HUDEP-2 (cell line): ENCODE data around the gene MVB12B.

Source experiments
- DNase-seq, 76 experiments: peaks; one replicate each; lab custom pipeline; 2025; ENCODE audit not compliant: unreplicated experiment in 76 of 76; lab: John Stamatoyannopoulos, UW

MVB12B gene

GRCh38 chr9:126443144-126443543 is 116.5 kb downstream of the MVB12B start:
- DNase-seq: no peak

DNA sequence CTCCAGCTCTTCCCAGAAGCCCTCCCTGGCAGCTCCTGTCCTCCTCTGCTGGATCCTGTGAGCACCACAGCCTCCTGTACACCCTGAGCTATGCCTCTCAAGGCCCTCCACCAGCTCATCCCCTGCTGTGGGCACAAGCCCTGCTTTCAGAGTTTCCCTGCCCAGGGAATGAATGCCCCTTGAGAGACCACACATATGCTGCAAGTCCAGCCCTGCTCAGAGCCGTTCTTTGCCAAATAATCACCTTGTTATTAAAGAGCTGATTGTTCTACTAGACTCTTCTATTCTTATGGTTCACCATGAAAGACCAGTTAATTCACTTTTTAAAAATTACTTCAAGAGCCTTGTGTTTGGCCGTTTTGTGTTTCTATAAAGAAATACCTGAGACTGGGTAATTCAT is 121.5 kb downstream of the MVB12B start:
- no peak for DNase-seq

- no peak for DNase-seq
Measured at GRCh38 chr9:126448865-126449577, 122.4 kb downstream of the MVB12B start.

GRCh38 chr9:126449725-126450667 is 123.4 kb downstream of the MVB12B start:
- DNase-seq: no peak

GRCh38 chr9:126450668-126451205 is 124.1 kb downstream of the MVB12B start:
- no peak for DNase-seq

DNA sequence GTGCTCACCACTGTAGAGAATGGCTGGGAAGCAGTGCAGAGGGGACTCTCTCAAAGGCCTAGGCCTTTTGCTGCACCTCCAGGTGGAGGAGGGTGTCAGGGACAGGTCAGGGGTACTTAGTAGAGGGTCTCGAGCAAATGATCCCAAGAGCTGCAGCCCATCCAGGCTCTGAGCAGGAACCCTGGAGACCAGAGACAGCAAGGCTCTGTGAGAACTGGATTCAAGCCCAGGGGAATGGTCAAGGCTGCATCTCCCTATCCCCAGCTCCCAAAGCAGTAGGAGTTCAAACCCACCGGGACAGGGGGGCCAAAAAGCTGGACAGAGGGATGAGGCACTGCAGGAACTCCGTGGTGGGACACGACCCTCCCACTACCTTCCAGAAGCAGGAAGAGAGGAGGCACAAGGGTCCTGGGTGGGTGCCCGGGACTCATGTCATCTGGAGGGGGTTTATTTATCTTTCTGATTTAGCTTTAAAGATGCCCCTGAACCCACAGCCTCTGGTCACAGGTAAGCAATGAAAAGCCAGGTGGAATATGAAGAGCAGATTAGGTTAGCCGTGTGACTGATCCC is 124.8 kb downstream of the MVB12B start:
- DNase-seq: no peak

- DNase-seq: no peak
Measured at GRCh38 chr9:126452106-126452505, 125.5 kb downstream of the MVB12B start.

- DNase-seq: no peak
Measured at GRCh38 chr9:126453156-126453963, 126.7 kb downstream of the MVB12B start.

GRCh38 chr9:126454215-126454614 is 127.6 kb downstream of the MVB12B start:
- no peak for DNase-seq

DNA sequence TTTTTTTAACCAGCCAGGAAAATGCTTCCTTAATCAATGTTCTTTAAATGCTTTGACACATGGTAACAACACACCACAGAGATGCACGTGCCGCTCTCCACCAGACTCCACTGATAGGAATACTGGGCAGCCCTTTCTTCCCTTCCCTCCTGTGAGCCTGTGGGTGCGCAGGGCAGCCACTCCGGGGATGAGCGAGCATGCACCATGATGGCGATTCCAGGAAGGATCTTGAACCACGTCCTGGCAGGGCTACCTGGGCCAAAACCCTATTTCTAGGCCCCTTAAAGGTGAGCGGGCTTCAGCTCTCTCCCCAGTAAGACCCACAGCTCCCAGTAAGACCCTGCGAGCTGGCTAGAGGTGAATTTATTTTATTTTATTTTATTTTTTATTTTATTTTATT is 128.2 kb downstream of the MVB12B start:
- no peak for DNase-seq

DNA sequence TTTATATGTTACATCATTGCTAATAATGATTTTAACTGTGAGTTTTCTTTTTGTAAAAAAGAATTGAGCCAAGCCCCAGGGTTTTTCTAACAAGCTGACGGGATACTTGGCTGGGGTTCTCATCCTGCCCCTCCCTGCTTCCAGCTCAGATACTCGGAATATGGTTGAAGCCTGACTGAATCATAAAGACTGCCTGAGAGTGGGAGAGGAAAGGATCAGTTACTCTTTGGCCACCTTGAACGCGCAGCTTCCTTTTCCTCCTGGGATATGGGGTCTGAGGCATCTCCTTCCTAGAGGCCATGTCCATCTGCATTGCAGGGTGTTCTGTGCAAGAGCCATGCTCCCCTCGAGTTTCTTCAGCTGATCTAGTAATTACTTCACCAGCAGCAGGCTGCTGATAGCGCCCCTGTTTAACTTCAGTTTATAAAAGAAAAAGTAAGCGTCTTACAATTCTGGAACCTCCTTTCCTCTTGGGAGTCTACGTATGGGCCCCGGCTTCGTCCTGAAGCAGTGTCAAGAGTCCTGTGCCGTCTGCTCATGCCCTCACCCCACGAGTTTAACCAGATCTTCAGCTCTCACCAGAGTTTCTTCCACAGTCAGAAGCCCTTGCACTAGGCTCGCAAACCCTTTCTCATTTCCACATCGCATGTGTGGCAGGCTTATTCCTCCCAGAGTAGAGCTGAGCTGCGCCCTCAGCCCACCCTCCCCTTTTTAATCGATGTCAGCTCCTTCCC is 130.0 kb downstream of the MVB12B start:
- DNase-seq: no peak

- DNase-seq: no peak
Measured at GRCh38 chr9:126457175-126457547, 130.5 kb downstream of the MVB12B start.

DNA sequence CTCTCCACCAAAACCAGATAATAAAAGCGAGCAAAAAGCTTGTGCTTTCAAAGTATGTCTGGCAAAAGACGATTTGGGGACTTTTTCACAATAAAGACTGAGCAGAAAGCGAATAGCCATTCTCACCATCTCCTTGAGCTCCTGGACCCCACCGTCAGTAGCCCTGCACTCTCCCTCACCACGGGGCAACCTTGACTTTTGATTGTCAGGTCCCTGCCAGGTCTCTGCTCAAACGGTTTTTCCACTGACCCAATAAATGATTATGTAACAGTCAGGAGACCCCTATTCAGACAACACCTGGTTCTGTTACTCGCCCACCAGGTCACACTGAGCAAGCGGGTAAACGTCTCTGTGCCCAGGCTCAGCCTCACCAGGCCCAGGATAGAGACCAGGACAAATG is 131.3 kb downstream of the MVB12B start:
- no peak for DNase-seq

DNA sequence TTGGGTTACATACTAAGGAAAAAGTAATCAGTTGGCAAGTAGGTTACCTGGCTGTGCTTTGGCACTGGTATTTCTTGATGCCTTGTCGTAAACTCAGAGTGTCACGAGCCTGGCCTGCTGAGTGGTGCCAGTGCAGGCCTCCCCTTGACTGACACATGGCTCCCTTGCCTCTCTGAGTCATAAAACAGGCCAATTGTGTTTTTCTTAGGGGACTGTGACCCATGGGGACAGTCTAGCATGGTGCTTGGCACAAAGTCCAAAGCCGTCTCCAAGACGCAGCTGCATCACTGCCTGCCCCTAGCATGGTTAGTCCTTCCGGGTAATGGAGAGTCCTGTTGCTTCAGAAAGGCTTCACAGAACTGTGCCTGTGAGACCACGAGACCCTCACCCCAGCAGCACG is 132.5 kb downstream of the MVB12B start:
- DNase-seq: no peak

DNA sequence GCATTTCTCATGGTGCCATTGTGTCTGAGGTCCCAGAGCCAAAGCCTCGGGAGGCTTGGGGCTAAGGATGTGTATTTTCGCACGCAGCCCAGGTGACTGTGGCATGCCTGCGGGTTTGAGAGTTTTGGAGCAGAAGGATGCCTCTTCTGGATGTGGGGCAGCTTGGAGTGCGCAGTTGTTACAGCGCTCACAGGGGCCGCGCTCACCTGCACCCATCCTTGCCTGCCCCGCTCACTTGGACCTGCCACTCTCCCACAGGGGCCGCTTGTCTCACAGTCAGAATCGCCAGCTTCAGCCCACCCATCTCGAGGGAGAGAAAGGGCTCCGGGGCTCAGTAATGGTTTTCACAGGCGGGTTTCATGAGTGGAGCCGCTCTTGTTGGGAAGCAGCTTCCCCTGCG is 132.9 kb downstream of the MVB12B start:
- DNase-seq: no peak

DNA sequence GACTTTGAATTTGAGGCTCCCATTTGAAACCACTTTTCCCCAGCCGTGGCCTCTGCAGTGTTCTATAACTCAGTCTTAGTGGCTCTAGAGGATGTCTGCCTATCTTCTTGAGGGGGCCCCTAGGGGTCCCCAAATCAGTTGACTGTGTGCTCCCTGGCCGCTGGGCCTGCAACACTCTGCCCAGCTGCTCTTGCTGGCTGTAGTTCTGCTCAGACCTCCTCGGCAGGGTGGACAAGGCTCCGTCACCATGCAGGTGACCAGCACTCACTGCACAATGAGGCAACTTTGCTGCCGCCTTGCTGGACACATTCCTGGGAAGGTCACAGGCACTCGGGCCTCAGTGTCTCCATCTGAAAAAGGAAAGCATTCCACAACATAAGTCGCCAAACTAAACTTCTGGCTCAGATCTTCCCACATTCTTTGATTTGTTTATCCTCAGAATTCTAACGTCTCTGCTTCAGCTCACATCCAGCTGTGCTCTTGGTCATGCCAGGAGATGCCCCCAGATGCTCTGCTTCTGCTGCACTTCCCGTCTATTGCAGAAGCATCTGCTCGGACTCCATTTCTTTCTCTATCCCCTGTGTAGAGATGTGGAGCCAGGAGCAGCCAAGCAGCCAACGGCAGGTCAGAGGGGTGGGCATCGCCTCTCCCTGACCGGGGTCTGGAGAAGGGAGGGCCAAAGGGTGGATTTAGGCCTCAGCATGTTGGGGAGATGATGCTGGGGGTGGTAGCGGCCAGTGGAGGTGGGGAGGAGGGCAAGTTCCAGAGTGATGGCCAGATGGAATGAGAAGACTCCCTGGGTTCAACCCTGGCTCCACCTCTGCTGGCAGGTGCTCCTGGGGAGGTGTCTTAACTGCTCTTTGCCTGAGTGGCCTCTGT is 133.6 kb downstream of the MVB12B start:
- DNase-seq: no peak

GRCh38 chr9:126461029-126461428 is 134.4 kb downstream of the MVB12B start:
- no peak for DNase-seq

GRCh38 chr9:126461608-126462007 is 135.0 kb downstream of the MVB12B start:
- DNase-seq: no peak

GRCh38 chr9:126462617-126463016 is 136.0 kb downstream of the MVB12B start:
- DNase-seq: no peak
